NCI-H2171 (cell line): Measurements from ENCODE around the gene FBXO10.
"Not testable (repeated sequence)": the region's sequence is repeated elsewhere in the genome, so short reads cannot be mapped to it uniquely, and the experiment has no call there.

Experiments
- DNase-seq: peaks from one replicate; lab custom pipeline; 2025; lab: John Stamatoyannopoulos, UW

FBXO10 gene

DNA sequence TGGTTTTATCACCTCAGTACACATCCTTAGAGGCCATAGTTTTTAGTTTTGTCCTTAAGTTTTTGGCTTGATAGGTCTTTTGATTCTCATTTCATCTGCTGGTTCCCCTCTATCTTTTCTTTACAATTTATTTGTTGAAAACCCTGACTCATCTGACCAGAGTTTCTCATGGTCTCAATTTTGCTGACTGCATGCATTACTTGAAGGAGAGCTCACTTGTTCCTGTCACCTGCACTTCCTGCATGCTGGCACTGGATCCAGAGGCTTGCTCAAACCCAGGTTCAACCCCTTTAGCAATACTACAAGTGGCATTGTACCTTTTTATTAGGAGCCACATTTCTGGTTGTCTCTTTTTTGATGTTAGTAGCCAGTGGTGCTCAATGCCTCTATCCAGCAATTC lies 26.7 kb downstream of the FBXO10 start:
- no peak for DNase-seq

DNA sequence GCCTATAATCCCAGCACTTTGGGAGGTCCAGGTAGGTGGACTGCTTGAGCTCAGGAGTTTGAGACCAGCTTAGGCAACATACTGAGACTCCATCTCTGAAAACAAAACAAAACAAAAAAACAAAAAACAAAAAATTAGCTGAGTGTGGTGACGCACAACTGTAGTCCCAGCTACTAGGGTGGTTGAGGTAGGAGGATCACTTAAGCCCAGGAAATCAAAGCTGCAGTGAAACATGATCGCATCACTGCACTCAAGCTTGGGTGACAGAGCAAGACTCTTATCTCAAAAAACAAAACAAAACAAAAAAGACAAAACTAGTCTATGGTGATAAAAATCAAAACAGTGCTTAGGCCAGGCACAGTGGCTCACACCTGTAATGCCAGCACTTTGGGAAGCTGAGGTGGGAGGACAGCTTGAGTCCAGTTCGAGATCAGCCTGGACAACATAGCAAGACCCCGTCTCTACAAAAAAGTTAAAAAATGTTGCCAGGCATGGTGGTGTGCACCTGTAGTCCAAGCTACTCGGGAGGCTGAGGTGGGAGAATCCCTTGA lies 28.8 kb downstream of the FBXO10 start:
- DNase-seq = no peak

DNA sequence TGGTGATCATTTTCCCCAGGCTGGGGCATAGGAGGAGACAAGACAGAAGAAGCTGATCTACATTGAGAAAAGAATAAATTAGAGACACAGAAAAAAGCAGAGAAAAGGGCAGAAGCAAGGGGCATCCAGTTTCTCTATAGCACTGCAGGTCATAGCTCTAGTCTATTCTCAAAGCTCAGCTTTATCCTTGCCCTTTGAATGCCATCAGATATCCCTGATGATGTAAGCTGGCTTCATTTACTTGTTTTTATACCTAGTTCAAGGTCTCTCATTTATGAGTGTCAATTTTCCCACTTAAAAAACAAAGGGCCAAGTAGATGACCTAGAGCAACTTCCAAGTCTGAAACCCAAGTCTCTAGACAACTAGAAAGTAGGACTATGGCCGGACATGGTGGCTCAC lies 32.7 kb downstream of the FBXO10 start:
- DNase-seq = no peak

DNA sequence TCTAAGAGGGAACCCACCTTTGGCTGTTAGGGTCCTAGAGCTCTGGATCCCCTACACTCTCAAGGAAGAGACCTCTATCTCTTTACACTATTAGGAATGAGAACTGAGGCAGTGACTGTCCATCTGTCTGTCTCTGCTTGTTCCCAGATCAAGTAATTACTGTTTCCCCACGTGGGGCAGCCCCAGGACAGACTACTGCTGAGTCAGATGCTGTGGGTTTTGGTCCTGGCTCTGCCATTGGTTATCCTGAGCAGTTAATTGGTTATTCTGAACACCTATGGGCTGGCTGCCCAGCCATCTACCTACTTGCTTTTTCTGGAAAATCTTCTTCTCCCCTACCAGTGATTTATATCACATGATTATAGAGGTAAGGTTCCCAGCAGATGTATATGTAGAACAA lies 33.3 kb downstream of the FBXO10 start:
- DNase-seq = no peak

GRCh38 chr9:37542488-37542887 lies 33.7 kb downstream of the FBXO10 start:
- DNase-seq = no peak

- no peak for DNase-seq
Observed at GRCh38 chr9:37541465-37541864, 34.7 kb downstream of the FBXO10 start.

- no peak for DNase-seq
Observed at GRCh38 chr9:37540634-37541033, 35.5 kb downstream of the FBXO10 start.

- no peak for DNase-seq
Observed at GRCh38 chr9:37539634-37540033, 36.5 kb downstream of the FBXO10 start.

GRCh38 chr9:37538099-37538498 lies 38.1 kb downstream of the FBXO10 start:
- DNase-seq = no peak

DNA sequence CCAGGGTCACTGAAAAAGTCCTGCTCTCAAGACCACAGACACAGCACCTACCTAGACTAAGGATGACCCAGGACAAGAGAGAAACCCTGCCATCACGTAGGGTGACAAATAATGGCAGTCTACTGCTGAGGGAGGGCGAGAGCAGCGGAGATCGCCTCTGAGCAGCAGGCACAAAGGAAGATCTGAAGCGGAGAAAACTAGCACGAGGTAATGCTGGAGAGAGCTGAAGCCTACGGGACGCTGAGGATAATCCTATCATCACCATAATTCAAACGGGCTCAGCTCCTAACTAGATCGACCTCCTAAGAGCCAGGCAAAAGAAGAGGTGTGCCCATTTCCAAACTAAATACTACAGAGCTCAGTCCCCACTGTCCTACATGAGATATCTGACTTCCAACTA lies 41.3 kb downstream of the FBXO10 start:
- no peak for DNase-seq

GRCh38 chr9:37534412-37534811 lies 41.8 kb downstream of the FBXO10 start:
- DNase-seq = no peak

GRCh38 chr9:37531699-37532098 lies 44.5 kb downstream of the FBXO10 start:
- DNase-seq = no peak

GRCh38 chr9:37528652-37529471 lies 47.3 kb downstream of the FBXO10 start:
- no peak for DNase-seq

GRCh38 chr9:37523916-37524315 lies 52.3 kb downstream of the FBXO10 start:
- no peak for DNase-seq

DNA sequence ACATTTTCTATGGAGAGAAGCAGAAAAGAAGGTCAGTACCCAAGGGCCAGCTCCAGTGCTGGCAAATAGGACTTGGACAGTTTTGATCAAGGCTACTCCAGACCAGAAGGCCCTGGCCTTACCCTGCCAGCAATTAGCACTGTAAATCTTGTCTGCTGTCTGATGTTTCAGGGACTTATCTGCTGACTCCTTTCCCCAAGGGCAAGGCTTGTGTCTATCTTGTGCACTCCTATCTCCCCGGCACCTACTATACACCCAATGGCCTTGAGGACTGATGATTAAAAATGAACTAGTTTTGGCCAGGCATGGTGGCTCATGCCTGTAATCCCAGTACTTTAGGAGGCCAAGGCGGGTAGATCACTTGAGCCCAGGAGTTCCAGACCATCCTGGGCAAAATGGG lies 53.2 kb downstream of the FBXO10 start:
- no peak for DNase-seq

DNA sequence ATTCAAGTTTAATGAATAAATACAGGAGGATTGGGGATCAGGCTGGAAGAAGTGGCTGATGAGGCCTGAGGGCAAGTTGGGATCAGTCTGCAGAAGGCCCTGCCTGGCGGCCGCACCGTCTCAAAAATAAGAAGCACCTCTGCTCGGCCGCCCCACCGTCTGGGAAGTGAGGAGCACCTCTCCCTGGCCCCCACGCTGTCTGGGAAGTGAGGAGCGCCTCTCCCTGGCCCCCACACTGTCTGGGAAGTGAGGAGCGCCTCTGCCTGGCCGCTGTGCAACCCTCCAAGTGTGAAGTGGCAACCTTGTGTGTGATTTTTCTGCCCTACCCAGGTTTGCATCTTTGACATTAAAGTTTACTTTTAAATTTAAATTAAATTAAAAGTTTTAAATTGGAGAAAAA lies 55.1 kb downstream of the FBXO10 start:
- no peak for DNase-seq

GRCh38 chr9:37520641-37521040 lies 55.5 kb downstream of the FBXO10 start:
- DNase-seq = no peak

- DNase-seq = no peak
Observed at GRCh38 chr9:37517923-37518322, 58.3 kb downstream of the FBXO10 start.

- DNase-seq = no peak
Observed at GRCh38 chr9:37515620-37516258, 60.4 kb downstream of the FBXO10 start.

DNA sequence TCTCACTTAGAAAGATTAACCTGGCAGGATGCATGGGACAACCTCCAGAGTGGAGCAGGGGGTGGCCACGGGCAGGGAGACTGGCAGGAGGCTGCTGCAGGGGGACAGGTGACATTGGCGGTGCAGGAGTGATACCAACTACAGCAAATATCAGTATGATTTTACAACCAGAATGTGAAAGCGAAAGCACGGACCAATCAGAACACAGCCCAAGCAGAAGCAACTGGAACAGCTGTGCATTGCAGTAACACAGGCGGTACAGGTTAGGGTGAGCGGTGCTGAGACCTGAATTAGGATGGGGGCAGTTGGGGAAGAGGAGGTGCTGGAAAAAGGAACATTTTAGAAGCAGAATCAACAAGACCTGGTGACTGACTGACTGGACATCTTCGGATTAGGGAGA lies 61.2 kb downstream of the FBXO10 start:
- no peak for DNase-seq

DNA sequence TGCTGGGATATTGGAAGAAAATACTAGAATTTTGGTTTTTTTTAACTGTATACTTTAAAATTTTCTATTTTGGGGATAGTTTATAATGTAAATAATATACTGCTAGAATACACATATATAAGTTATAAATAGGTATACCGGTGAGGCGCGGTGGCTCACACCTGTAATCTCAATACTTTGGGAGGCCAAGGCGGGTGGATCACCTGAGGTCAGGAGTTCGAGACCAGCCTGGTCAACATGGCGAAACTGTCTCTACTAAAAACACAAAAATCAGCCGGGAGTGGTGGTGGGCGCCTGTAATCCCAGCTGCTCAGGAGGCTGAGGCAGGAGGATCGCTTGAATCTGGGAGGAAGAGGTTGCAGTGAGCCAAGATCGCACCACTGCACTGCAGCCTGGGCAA lies 61.8 kb downstream of the FBXO10 start:
- DNase-seq = not testable (repeated sequence)

GRCh38 chr9:37512437-37512836 lies 63.7 kb downstream of the FBXO10 start:
- no peak for DNase-seq
